Smooth muscle cell (in vitro differentiated cells): ENCODE results near the gene FGD5. TPM values are rescaled to one million over a fixed set of nuclear protein-coding genes. Genes with fewer than 3 reads are reported as not detected.

Experiments used
- DNase-seq: peaks from one replicate; lab custom pipeline; 2025; ENCODE audit not compliant: unreplicated experiment; lab: John Stamatoyannopoulos, UW
- H2AFZ ChIP-seq: fragments of 200-600 bp; sonication (generic); 2 replicates; pipeline ENCODE4 v1.6.0; 2016; ENCODE audit warnings: antibody characterized with exemption, low read depth, mild to moderate bottlenecking
- H3F3A ChIP-seq: fragments of 200-600 bp; sonication (generic); 2 replicates; pipeline ENCODE4 v1.6.0; 2017; ENCODE audit warnings: antibody characterized with exemption, low read depth
- H3K27ac ChIP-seq: fragments of 200-600 bp; sonication (generic); 2 replicates; pipeline ENCODE4 v1.5.1; 2016; ENCODE audit warnings: low read depth, mild to moderate bottlenecking
- H3K27me3 ChIP-seq: fragments of 200-600 bp; sonication (generic); 2 replicates; pipeline ENCODE4 v1.6.1; 2016; ENCODE audit warnings: low read depth, mild to moderate bottlenecking
- H3K36me3 ChIP-seq: fragments of 200-600 bp; sonication (generic); 2 replicates; pipeline ENCODE4 v1.5.1; 2016; ENCODE audit warnings: low read depth
- H3K4me1 ChIP-seq: fragments of 200-600 bp; sonication (generic); 2 replicates; pipeline ENCODE4 v1.5.1; 2016; ENCODE audit warnings: low read depth
- H3K4me2 ChIP-seq: fragments of 200-600 bp; sonication (generic); 2 replicates; pipeline ENCODE4 v1.6.0; 2016; ENCODE audit warnings: mild to moderate bottlenecking
- H3K4me3 ChIP-seq: fragments of 200-600 bp; sonication (generic); 2 replicates; pipeline ENCODE4 v1.5.1; 2016; ENCODE audit warnings: mild to moderate bottlenecking
- H3K79me2 ChIP-seq: fragments of 200-600 bp; sonication (generic); 2 replicates; pipeline ENCODE4 v1.6.0; 2016; ENCODE audit warnings: low read depth, mild to moderate bottlenecking
- H3K9ac ChIP-seq: fragments of 200-600 bp; sonication (generic); 2 replicates; pipeline ENCODE4 v1.6.0; 2016; ENCODE audit warnings: low read depth
- H3K9me3 ChIP-seq: fragments of 200-600 bp; sonication (generic); replicated peaks from 2 replicates; pipeline ENCODE4 v1.5.1; 2016; ENCODE audit warnings: low read depth
- H4K20me1 ChIP-seq: fragments of 200-600 bp; sonication (generic); 2 replicates; pipeline ENCODE4 v1.6.0; 2016; ENCODE audit warnings: low read depth
- WGBS: methylation state at CpG from one replicate; pipeline ENCODE4 v1.1.7; 2016; ENCODE audit warnings: low lambda C conversion rate; 5-methylcytosine and 5-hydroxymethylcytosine counted together
- polyA plus RNA-seq: library from polyadenylated mRNA; unstranded; fragments of >200 nt; fragmentation: Nextera tagmentation; extraction: Ambion mirVana; gene quantifications from 2 replicates; pipeline ENCODE4 v1.2.1, GENCODE V29; 2016
- total RNA-seq: library from RNA; depleted of rRNA; stranded (reverse); fragments of >200 nt; gene quantifications from 2 replicates; pipeline ENCODE4 v1.2.3, GENCODE V29; 2014
- TF ChIP-seq, protein P1 (sequence below): fragments of 200-600 bp; sonication (generic); IDR thresholded peaks from 2 replicates; pipeline ENCODE4 v1.5.1; 2017; ENCODE audit warnings: borderline replicate concordance, mild to moderate bottlenecking, antibody characterized with exemption; ENCODE audit not compliant: insufficient read depth, poor library complexity, severe bottlenecking

The FGD5 gene
- total and polyA plus RNA-seq, 2 experiments from 2014 or later, result 0.63 to 0.71 TPM

DNA sequence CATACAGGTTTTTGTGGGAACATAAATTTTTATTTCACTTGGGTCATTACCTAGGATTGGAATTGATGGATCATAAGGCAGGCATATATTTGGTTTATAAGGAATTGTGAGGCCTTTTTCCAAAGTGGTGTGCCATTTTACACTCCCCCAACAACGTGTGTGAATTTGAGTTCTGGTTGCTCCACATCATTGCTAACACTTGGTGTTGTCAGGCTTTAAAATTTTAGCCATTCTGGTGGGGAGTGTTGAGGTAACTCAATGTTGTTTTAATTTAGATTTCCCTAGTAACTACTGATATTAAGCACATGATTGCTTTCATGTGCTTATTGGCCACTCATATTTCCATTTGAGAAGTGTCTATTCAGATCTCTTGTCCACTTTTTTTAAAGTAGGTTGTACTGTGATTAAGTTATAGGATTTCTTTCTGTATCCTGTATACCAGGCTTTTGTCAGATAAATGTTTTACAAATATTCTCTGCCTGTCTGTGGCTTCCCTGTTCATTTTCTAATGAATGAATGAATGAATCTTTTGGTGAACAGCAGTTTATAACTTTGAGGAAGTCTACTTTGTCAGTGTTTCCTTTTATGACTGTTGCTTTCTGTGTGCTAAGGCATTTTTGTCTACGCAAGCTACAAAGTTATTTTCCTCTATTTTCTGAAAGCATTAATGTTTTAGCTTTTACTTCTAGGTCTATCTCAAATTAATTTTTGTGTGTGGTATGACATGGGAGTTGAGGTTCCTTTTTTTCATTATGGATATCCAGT is 110.7 kb downstream of the FGD5 start:
- no peak overlapping the region for H2AFZ ChIP-seq
- 89% methylated on average over 2 of the region's 2 CpGs for WGBS

DNA sequence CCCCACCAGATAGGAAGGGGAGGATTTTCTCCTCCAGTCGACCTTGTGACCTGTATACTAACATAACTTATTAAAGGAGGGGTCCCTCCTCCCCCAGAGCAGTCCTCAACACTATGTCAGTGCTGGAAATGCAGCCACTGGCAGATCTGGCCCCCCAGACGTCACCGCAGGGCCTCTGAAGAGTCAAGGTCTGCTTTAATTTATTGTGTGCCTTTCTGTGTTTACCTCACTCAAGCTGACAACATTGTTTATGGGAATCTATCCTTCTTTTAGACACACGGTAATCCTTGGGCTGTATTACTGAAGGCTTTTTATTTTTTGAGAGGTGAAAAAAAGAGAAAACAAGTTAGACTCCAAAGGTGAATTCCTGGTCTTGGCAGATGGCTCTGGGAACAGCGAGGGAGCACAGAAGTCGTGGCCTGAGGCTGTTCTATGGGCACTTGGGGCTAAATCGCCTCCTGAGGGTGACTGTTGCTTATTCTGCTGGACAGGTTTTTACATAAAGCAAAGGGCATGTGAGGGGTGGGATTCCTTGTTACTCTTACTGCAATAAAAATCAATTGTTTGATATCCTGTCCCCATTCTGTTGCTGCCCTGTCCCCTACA is 115.2 kb downstream of the FGD5 start:
- Histone ChIP-seq H3K79me2 (no peaks in the 10 kb centered on the region), H4K20me1 (no peaks in the 10 kb centered on the region), H3K27ac (no peak overlapping the region), H3F3A (no peaks in the 10 kb centered on the region), H3K9ac (no peak overlapping the region), H3K36me3 (no peaks in the 10 kb centered on the region), H3K9me3 (no peaks in the 10 kb centered on the region), H2AFZ (no peak overlapping the region), H3K27me3 (no peaks in the 10 kb centered on the region), H3K4me2 (no peak overlapping the region), H3K4me1 (no peaks in the 10 kb centered on the region), H3K4me3 (no peak overlapping the region)
- no peak for DNase-seq
- TF ChIP-seq, protein P1, sequence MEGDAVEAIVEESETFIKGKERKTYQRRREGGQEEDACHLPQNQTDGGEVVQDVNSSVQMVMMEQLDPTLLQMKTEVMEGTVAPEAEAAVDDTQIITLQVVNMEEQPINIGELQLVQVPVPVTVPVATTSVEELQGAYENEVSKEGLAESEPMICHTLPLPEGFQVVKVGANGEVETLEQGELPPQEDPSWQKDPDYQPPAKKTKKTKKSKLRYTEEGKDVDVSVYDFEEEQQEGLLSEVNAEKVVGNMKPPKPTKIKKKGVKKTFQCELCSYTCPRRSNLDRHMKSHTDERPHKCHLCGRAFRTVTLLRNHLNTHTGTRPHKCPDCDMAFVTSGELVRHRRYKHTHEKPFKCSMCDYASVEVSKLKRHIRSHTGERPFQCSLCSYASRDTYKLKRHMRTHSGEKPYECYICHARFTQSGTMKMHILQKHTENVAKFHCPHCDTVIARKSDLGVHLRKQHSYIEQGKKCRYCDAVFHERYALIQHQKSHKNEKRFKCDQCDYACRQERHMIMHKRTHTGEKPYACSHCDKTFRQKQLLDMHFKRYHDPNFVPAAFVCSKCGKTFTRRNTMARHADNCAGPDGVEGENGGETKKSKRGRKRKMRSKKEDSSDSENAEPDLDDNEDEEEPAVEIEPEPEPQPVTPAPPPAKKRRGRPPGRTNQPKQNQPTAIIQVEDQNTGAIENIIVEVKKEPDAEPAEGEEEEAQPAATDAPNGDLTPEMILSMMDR, result no peak
- WGBS, result 60% methylated on average over 7 of the region's 7 CpGs

More for the DNA sequence above, 110.7 kb downstream of the FGD5 start:
- Histone ChIP-seq H3K4me2 (no peak overlapping the region), H3K9ac (no peak overlapping the region), H3K9me3 (no peaks in the 10 kb centered on the region), H4K20me1 (no peaks in the 10 kb centered on the region), H3K4me1 (no peaks in the 10 kb centered on the region), H3K79me2 (no peaks in the 10 kb centered on the region), H3F3A (no peaks in the 10 kb centered on the region), H3K27me3 (no peaks in the 10 kb centered on the region), H3K27ac (no peak overlapping the region), H3K36me3 (no peaks in the 10 kb centered on the region), H3K4me3 (no peak overlapping the region)
- DNase-seq, result no peak
- TF ChIP-seq, protein P1, result no peak

DNA sequence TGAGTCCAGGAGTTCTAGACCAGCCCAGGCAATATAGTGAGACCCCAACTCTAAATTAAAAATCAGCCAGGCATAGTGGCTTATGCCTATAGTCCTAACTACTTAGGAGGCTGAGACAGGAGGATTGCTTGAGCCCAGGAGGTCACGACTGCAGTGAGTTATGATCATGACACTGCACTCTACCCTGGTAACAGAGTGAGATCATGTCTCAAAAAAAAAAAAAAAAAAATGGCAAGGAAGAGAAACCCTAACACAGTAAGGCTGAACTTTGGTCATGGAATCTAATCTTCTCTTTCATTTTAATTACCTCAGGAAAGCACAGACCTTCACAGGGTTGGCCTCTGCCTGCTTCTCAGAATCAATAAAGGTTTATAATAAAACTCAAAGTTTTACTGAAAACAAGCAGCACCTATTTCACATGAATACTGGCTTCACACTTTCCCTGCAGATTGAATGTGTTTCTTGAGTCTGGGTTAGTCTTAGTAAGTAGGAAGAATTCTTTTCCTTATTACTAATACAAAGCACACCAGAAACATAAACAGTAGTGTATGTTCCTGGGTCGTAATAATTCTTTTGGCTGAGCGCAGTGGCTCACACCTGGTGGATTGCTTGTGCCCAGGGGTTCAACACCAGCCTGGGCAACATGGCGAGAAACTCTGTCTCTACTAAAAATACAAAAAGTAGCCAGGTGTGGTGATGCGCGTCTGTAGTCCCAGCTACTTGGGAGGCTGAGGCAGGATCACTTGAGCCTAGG is 117.0 kb downstream of the FGD5 start:
- H3K36me3 ChIP-seq, result no peaks in the 10 kb centered on the region
- no peak overlapping the region for H3K4me2 ChIP-seq
- H2AFZ ChIP-seq, result no peak overlapping the region
- no peaks in the 10 kb centered on the region for H3K4me1 ChIP-seq
- H3K79me2 ChIP-seq, result no peaks in the 10 kb centered on the region
- no peaks in the 10 kb centered on the region for H4K20me1 ChIP-seq
- DNase-seq, result no peak
- TF ChIP-seq, protein P1, result no peak
- H3F3A ChIP-seq, result no peaks in the 10 kb centered on the region
- H3K4me3 ChIP-seq, result no peak overlapping the region
- no peak overlapping the region for H3K27ac ChIP-seq
- no peak overlapping the region for H3K9ac ChIP-seq
- WGBS, result 97% methylated on average over 6 of the region's 6 CpGs
- no peaks in the 10 kb centered on the region for H3K9me3 ChIP-seq
- no peaks in the 10 kb centered on the region for H3K27me3 ChIP-seq
